Activated naive CD4-positive, alpha-beta T cell treated with anti-CD3 and anti-CD28 coated beads, Interleukin-2, amount 50 U/mL, for 16 hours (primary cell): Measurements from ENCODE around the gene KLHL36.

Experiments used
- DNase-seq: peaks from one replicate; pipeline ENCODE4 v3.0.0-alpha.2; 2020

KLHL36 gene

GRCh38 chr16:84648595-84649510, 542 bp downstream of the KLHL36 start:
- peak; percentile 49 for DNase-seq

GRCh38 chr16:84649511-84649861, 1.2 kb downstream of the KLHL36 start:
- DNase-seq: no peak

GRCh38 chr16:84650062-84650991, 2.0 kb downstream of the KLHL36 start:
- DNase-seq: no peak

- DNase-seq: no peak
These were observed 4.3 kb downstream of the KLHL36 start for GRCh38 chr16:84652566-84652965.

GRCh38 chr16:84654238-84654637, 5.9 kb downstream of the KLHL36 start:
- no peak for DNase-seq

- DNase-seq: no peak
These were observed 6.7 kb downstream of the KLHL36 start for GRCh38 chr16:84654998-84655397.

- no peak for DNase-seq
These were observed 8.3 kb downstream of the KLHL36 start for GRCh38 chr16:84656649-84657048.

- DNase-seq: no peak
These were observed 9.0 kb downstream of the KLHL36 start for GRCh38 chr16:84657229-84657837.

GRCh38 chr16:84658690-84659089, 10.4 kb downstream of the KLHL36 start:
- DNase-seq: no peak

GRCh38 chr16:84659656-84660300, 11.5 kb downstream of the KLHL36 start:
- DNase-seq: no peak

GRCh38 chr16:84660973-84661372, 12.7 kb downstream of the KLHL36 start:
- DNase-seq: no peak

GRCh38 chr16:84661418-84662060, 13.2 kb downstream of the KLHL36 start:
- DNase-seq: no peak

- no peak for DNase-seq
These were observed 14.2 kb downstream of the KLHL36 start for GRCh38 chr16:84662471-84662870.

- DNase-seq: no peak
These were observed 15.3 kb downstream of the KLHL36 start for GRCh38 chr16:84663433-84664101.

GRCh38 chr16:84665359-84665758, 17.0 kb downstream of the KLHL36 start:
- no peak for DNase-seq

GRCh38 chr16:84665843-84666242, 17.5 kb downstream of the KLHL36 start:
- no peak for DNase-seq

- no peak for DNase-seq
These were observed 19.4 kb downstream of the KLHL36 start for GRCh38 chr16:84667600-84668309.

- no peak for DNase-seq
These were observed 21.8 kb downstream of the KLHL36 start for GRCh38 chr16:84670063-84670462.

GRCh38 chr16:84672276-84673202, 24.2 kb downstream of the KLHL36 start:
- peak; percentile 82 for DNase-seq

- no peak for DNase-seq
These were observed 24.9 kb downstream of the KLHL36 start for GRCh38 chr16:84673203-84673535.
